ENCODE results near the gene SHKBP1. TPM values are rescaled to one million over a fixed set of nuclear protein-coding genes. Genes with fewer than 3 reads are reported as not detected.
"Not testable (repeated sequence)": the region's sequence is repeated elsewhere in the genome, so short reads cannot be mapped to it uniquely, and the experiment has no call there.

Gene SHKBP1
- total RNA-seq, 1 experiment from 2014 or later, result 85.5 TPM

GRCh38 chr19:40622773-40623075 lies 46.1 kb downstream of the SHKBP1 start:
- H3K27ac ChIP-seq (ENCODE audit: low read depth, low read length, poor library complexity, severe bottlenecking), result no peak overlapping the region
- BruUV-seq (replicated peaks), result no TSS peak
- peaks cover 78% of the 10 kb centered on the region for H3K36me3 ChIP-seq (ENCODE audit: insufficient read depth, low read length, poor library complexity, severe bottlenecking)
- intact Hi-C loops (cut with micrococcal nuclease; ENCODE audit: unreplicated experiment), result no loop called here
- ChIA-PET POLR2A (ENCODE audit: low non-redundant PET) (no interaction called here), CTCF (interaction anchor here (0.7 kb wide), 1 partner anchor 82 kb away, joined by 4 read pairs; no protein-coding TSS in a partner anchor)
- H3K9me3 ChIP-seq (ENCODE audit: low read depth, low read length, poor library complexity, severe bottlenecking), result no peaks in the 10 kb centered on the region
- H3K27me3 ChIP-seq (replicated peaks; ENCODE audit: insufficient read depth, low read depth, low read length, poor library complexity), result no peaks in the 10 kb centered on the region
- TF ChIP-seq EZH2 (IDR thresholded peaks at IDR 0.05; ENCODE audit: borderline replicate concordance, low read depth, low read length, poor library complexity, severe bottlenecking) (no peak), CTCF (conservative IDR thresholded peaks at IDR 0.05; ENCODE audit: low read depth, low read length) (no peak)
- H3K4me3 ChIP-seq (ENCODE audit: low read depth, low read length, poor library complexity, severe bottlenecking), result no peak overlapping the region
- DNase-seq (ENCODE audit: low spot score), result no peak
- H3K4me1 ChIP-seq (ENCODE audit: insufficient read depth, low read length, poor library complexity, severe bottlenecking), result peaks cover 10% of the 10 kb centered on the region

DNA sequence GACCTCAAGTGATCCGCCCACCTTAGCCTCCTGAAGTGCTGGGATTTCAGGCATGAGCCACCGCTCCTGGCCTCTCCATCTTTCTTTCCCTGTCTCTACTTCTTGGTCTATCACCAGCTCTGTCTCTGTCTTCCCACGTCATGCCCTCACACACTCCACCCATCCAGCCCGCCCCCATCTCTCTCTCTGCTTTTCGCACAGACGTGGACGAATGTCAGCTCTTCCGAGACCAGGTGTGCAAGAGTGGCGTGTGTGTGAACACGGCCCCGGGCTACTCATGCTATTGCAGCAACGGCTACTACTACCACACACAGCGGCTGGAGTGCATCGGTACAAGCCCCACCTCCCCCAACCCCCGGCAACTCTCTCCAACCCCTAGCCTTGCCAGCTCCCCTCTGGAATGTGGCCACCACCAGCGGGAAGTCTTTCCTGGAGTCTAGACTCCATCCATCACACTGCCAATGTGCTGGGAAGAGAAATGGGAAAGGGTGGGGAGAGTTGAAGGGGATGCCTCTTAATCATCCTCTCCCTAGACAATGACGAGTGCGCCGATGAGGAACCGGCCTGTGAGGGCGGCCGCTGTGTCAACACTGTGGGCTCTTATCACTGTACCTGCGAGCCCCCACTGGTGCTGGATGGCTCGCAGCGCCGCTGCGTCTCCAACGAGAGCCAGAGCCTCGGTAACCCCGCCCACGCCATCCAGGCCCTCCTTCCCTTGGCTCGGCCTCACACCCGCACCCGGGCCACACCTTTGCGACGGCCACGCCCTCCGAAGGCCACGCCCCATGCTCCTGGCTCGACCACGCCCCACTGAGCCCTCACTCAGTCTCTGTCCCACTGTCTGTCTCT lies 47.0 kb downstream of the SHKBP1 start:
- TF ChIP-seq EZH2 (IDR thresholded peaks at IDR 0.05; ENCODE audit: borderline replicate concordance, low read depth, low read length, poor library complexity, severe bottlenecking) (no peak), CTCF (conservative IDR thresholded peaks at IDR 0.05; ENCODE audit: low read depth, low read length) (no peak)
- ChIA-PET CTCF (no interaction called here), POLR2A (ENCODE audit: low non-redundant PET) (no interaction called here)
- H3K27ac ChIP-seq (ENCODE audit: low read depth, low read length, poor library complexity, severe bottlenecking), result peak overlapping the region; percentile 5
- H3K4me1 ChIP-seq (ENCODE audit: insufficient read depth, low read length, poor library complexity, severe bottlenecking), result peaks cover 10% of the 10 kb centered on the region
- intact Hi-C loops (cut with micrococcal nuclease; ENCODE audit: unreplicated experiment), result no loop called here
- H3K4me3 ChIP-seq (ENCODE audit: low read depth, low read length, poor library complexity, severe bottlenecking), result no peak overlapping the region
- no peaks in the 10 kb centered on the region for H3K9me3 ChIP-seq (ENCODE audit: low read depth, low read length, poor library complexity, severe bottlenecking)
- H3K36me3 ChIP-seq (ENCODE audit: insufficient read depth, low read length, poor library complexity, severe bottlenecking), result peaks cover 69% of the 10 kb centered on the region
- BruUV-seq (replicated peaks), result no TSS peak
- no peaks in the 10 kb centered on the region for H3K27me3 ChIP-seq (replicated peaks; ENCODE audit: insufficient read depth, low read depth, low read length, poor library complexity)
- peak; percentile 90 for DNase-seq (ENCODE audit: low spot score)

GRCh38 chr19:40624369-40625153 lies 47.9 kb downstream of the SHKBP1 start:
- peaks cover 66% of the 10 kb centered on the region for H3K36me3 ChIP-seq (ENCODE audit: insufficient read depth, low read length, poor library complexity, severe bottlenecking)
- intact Hi-C loops (cut with micrococcal nuclease; ENCODE audit: unreplicated experiment); H3K4me3 ChIP-seq (ENCODE audit: low read depth, low read length, poor library complexity, severe bottlenecking); H3K9me3 ChIP-seq (ENCODE audit: low read depth, low read length, poor library complexity, severe bottlenecking); CTCF ChIA-PET; POLR2A ChIA-PET (ENCODE audit: low non-redundant PET); DNase-seq (ENCODE audit: low spot score); H3K27ac ChIP-seq (ENCODE audit: low read depth, low read length, poor library complexity, severe bottlenecking); H3K27me3 ChIP-seq (replicated peaks; ENCODE audit: insufficient read depth, low read depth, low read length, poor library complexity); BruUV-seq (replicated peaks): not testable (repeated sequence)
- peaks cover 10% of the 10 kb centered on the region for H3K4me1 ChIP-seq (ENCODE audit: insufficient read depth, low read length, poor library complexity, severe bottlenecking)
